Body of pancreas (tissue), 4 donors: ENCODE results near the gene SLC7A7. TPM values are rescaled to one million over a fixed set of nuclear protein-coding genes. Genes with fewer than 3 reads are reported as not detected.
A peak's percentile ranks its signal among the peaks of the same experiment; 100 is the strongest.

ENCODE experiments used
- ATAC-seq: fragments of 150-250 bp; one replicate; pipeline ENCODE4 v1.9.1; 2016
- DNase-seq, 4 donors: peaks; one replicate each; pipeline ENCODE4 v3.0.0-alpha.2; 2019
- H3K27ac ChIP-seq, 4 donors: fragments of 200-600 bp; sonication (generic); 1 replicate in 3 of 4; 2 replicates in 1 of 4; pipeline versions ENCODE4 v1.5.1 to v1.6.1; 2016 to 2019; ENCODE audit warnings: mild to moderate bottlenecking in 1 of 4, mixed read lengths in 1 of 4, moderate library complexity in 1 of 4
- H3K27me3 ChIP-seq, 2 donors: fragments of 200-600 bp; sonication (generic); one replicate each; pipeline ENCODE4 v1.6.0; 2016; ENCODE audit warnings: mild to moderate bottlenecking in 1 of 2
- H3K36me3 ChIP-seq, 2 donors: fragments of 200-600 bp; sonication (generic); replicated peaks in 1 of 2; 2 replicates each; pipeline ENCODE4 v1.5.1; 2016; ENCODE audit warnings: low read depth in 2 of 2; ENCODE audit not compliant: insufficient read depth in 1 of 2
- H3K4me1 ChIP-seq: fragments of 200-600 bp; sonication (generic); one replicate; pipeline ENCODE4 v1.6.0; 2016
- H3K4me3 ChIP-seq, 2 donors: fragments of 200-600 bp; sonication (generic); 1 replicate in 1 of 2; 2 replicates in 1 of 2; pipeline ENCODE4 v1.5.1; 2016 to 2019
- H3K9me3 ChIP-seq, 3 donors: fragments of 200-600 bp; sonication (generic); 1 replicate in 2 of 3; 2 replicates in 1 of 3; pipeline ENCODE4 v1.5.1; 2016
- POLR2A ChIP-seq, 3 donors: fragments of 450-650 bp; IDR thresholded peaks; one replicate each; pipeline ENCODE4 v1.6.1; 2016; ENCODE audit warnings: antibody characterized with exemption in 3 of 3, mild to moderate bottlenecking in 2 of 3
- WGBS, 2 donors: methylation state at CpG; one replicate each; pipeline ENCODE4 v1.1.5; 2017; 5-methylcytosine and 5-hydroxymethylcytosine counted together
- intact Hi-C: fragments of 100-400 bp; cut with DNase I; formaldehyde crosslinking; loops from one replicate; pipeline ENCODE4 v1.15.1; 2023
- total RNA-seq, 2 donors: library from RNA; depleted of rRNA; stranded (reverse); fragments of >200 nt; gene quantifications; one replicate each; pipeline ENCODE4 v1.1.0, GENCODE V29; 2016
- TF ChIP-seq, protein P1 (sequence below), 7 experiments: fragments of 450-650 bp in 4 of 7; fragments of 200-600 bp in 3 of 7; sonication (generic) in 3 of 7; IDR thresholded peaks; one replicate each; pipeline ENCODE4 v1.5.1; 2016 to 2019; ENCODE audit warnings: antibody characterized with exemption in 7 of 7

SLC7A7 gene
- total RNA-seq, 2 donors from 2014 or later = 6.9 to 16.6 TPM

DNA sequence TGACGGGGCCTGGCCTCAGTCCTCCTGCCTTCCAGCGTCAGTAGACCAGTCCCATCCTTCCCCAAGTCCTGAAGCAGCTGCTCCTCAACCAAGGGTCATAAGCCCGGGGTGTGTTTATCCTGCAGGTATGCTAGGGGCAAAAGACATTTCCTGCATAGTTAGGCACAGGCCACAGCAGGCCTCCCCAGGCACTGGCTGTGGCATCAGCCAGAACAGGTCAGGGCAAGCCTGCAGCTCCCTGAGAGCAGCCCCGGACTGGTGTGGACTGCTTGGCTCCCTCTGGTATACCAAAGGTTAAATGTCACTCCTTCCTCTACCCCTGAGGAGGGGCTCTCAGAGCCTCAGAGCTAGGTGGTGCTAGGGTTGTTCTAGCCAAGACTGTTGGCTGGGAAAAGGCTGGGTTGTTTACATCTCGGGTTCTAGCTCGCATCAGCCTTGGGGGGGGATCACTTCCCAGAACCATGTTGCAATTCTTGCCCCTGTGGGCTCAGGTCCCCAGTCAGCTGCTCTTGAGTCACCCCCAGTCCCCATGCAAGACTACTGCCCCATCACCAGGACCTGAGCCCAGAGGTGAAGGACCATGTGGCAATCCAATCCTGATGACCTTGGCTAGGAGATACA lies 24.0 kb upstream of the SLC7A7 start:
- peaks cover 28% of the 10 kb centered on the region for H3K4me1 ChIP-seq
- WGBS, 2 donors = 71 to 74% methylated on average over 6 of the region's 6 CpGs
- no peak for TF ChIP-seq POLR2A (IDR thresholded peaks at IDR 0.05)
- TF ChIP-seq, protein P1, sequence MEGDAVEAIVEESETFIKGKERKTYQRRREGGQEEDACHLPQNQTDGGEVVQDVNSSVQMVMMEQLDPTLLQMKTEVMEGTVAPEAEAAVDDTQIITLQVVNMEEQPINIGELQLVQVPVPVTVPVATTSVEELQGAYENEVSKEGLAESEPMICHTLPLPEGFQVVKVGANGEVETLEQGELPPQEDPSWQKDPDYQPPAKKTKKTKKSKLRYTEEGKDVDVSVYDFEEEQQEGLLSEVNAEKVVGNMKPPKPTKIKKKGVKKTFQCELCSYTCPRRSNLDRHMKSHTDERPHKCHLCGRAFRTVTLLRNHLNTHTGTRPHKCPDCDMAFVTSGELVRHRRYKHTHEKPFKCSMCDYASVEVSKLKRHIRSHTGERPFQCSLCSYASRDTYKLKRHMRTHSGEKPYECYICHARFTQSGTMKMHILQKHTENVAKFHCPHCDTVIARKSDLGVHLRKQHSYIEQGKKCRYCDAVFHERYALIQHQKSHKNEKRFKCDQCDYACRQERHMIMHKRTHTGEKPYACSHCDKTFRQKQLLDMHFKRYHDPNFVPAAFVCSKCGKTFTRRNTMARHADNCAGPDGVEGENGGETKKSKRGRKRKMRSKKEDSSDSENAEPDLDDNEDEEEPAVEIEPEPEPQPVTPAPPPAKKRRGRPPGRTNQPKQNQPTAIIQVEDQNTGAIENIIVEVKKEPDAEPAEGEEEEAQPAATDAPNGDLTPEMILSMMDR (IDR thresholded peaks at IDR 0.05) = no peak
- intact Hi-C loops = no loop called here
- H3K27ac ChIP-seq = peak overlapping the region in 3 of 4 donors; percentile 86 to 88 (median 87)
- no peaks in the 10 kb centered on the region for H3K9me3 ChIP-seq
- no peak for ATAC-seq
- H3K4me3 ChIP-seq = no peak overlapping the region
- DNase-seq = no peak
- no peaks in the 10 kb centered on the region for H3K27me3 ChIP-seq
- peaks cover 0 to 15% of the 10 kb centered on the region in 2 donors for H3K36me3 ChIP-seq

DNA sequence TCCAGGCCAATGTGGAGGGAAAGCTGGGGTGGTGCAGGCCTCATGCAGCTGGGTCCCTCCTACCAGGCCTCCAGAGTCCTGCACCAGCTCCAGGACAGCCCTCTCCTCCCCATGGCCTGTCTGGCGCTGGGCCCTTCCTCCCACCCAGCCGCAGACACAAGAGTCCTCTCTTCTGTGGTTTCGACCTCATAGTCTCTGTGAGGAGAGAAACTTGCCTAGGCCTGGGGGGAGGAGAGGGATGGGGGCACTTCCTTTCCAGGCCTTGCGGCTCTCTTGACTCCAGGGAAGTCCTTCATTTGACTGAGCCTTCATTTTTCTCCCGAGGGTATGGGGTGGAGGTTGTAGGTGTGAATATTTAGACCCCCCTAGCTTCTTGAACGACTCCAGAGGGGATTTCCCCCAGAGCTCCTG lies 23.4 kb upstream of the SLC7A7 start:
- peaks cover 0 to 16% of the 10 kb centered on the region in 2 donors for H3K36me3 ChIP-seq
- no peaks in the 10 kb centered on the region for H3K27me3 ChIP-seq
- intact Hi-C loops = no loop called here
- peak overlapping the region in 3 of 4 donors; percentile 86 to 88 (median 87) for H3K27ac ChIP-seq
- H3K4me3 ChIP-seq = no peak overlapping the region
- H3K4me1 ChIP-seq = peaks cover 28% of the 10 kb centered on the region
- no peak for ATAC-seq
- TF ChIP-seq, protein P1 (IDR thresholded peaks at IDR 0.05) = no peak
- TF ChIP-seq POLR2A (IDR thresholded peaks at IDR 0.05) = no peak
- WGBS, 2 donors = 40 to 72% methylated on average over 6 of the region's 6 CpGs
- H3K9me3 ChIP-seq = no peaks in the 10 kb centered on the region
- DNase-seq = peak in 1 of 4 donors; percentile 40

DNA sequence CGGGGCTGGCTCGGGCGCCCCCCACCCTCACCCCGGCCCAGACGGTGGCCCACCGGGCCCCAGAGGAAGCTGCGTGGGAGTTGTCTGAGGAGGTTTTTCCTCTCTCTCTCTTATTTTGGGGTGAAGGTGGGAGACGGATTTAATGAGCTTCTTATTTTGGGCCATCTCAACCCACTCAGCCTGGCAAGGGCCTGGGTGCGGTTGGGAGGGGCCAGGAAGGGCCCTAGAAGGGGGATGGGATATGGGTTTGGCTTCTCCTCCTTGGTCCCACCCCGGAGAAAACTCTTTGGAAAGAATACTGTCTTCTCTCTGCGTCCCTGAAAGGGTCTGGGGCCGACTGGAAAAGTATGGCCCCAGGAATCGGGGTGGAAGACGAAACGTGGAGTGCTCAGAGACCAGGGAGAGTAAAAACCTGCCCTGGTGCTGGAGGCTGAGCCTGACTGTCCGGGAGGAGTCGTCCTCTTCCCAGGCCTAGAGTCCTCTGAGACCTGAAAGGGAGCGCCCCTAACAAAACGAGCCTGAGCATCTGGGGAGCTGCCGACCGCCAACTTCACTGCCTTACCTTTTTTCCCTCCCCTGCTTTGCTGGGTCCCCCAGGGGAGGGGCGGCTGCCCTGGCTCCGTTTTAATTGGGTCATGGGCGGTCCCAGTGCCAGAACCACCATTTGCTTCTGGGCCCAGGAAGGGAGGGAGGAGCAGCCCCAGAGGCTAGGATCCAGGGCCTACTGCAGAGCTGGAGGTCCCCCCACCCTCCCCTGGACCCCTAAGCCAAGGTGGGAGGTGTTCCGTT lies 22.7 kb upstream of the SLC7A7 start:
- DNase-seq = peak in 3 of 4 donors; percentile 41 to 53 (median 46)
- H3K27me3 ChIP-seq = no peaks in the 10 kb centered on the region
- peaks cover 28% of the 10 kb centered on the region for H3K4me1 ChIP-seq

DNA sequence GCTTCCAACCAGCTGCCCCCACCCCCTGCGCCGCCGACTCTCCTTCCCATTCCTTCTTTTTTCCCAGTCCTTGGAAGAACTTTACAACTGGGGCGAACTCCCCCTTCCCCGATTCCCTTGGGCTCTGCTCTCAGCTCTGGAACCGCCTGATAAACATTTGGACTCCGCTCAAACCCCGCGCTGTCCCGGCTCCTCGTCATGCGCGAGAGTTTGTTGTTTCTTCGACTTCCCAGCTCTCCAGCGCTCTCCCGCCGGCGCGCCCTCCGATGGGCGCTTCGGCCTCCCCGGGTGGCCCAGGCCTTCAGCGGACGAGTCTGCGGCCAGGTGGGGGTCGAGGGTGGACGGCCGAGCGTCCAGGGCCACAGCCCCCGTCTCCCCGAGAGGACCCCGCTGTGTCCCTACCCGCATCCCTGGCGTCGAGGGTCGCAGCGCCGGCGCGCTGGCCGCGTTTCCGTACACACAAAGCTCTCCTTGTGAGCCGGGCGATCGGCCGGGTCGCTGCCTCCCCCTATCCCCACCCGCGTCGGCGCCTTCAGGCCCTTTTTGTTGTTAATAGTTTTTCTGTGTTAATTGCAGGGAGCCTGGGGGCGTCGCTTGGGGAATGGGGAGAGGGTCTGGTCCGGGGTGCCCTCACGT lies 22.0 kb upstream of the SLC7A7 start:
- Histone ChIP-seq H3K27me3 (no peaks in the 10 kb centered on the region), H3K36me3 (peaks cover 0 to 13% of the 10 kb centered on the region in 2 donors), H3K4me3 (peak overlapping the region; percentile 47 to 67), H3K4me1 (peaks cover 28% of the 10 kb centered on the region), H3K9me3 (no peaks in the 10 kb centered on the region), H3K27ac (peak overlapping the region; percentile 78 to 88 (median 86))
- WGBS, 2 donors = 0 to 2% methylated on average over 14 to 56 of the region's 57 CpGs
- ATAC-seq (peak; percentile 80), DNase-seq (peak; percentile 70 to 76 (median 72))
- intact Hi-C loops = no loop called here
- peak in 2 of 3 donors; percentile 49 to 65 for TF ChIP-seq POLR2A (IDR thresholded peaks at IDR 0.05)
- TF ChIP-seq, protein P1 (IDR thresholded peaks at IDR 0.05) = no peak

More for the DNA sequence above, 22.7 kb upstream of the SLC7A7 start:
- WGBS, 2 donors = 29 to 45% methylated on average over 14 to 25 of the region's 25 CpGs
- Histone ChIP-seq H3K9me3 (no peaks in the 10 kb centered on the region), H3K36me3 (peaks cover 0 to 18% of the 10 kb centered on the region in 2 donors), H3K4me3 (peak overlapping the region; percentile 47 to 67), H3K27ac (peak overlapping the region; percentile 78 to 88 (median 86))
- TF ChIP-seq POLR2A (IDR thresholded peaks at IDR 0.05) = peak in 1 of 3 donors; percentile 41
- TF ChIP-seq, protein P1 (IDR thresholded peaks at IDR 0.05) = no peak
- intact Hi-C loops = no loop called here
- peak; percentile 12 for ATAC-seq
